T-cell (primary cell): ENCODE data around the gene ZNF486. TPM values are rescaled to one million over a fixed set of nuclear protein-coding genes. Genes with fewer than 3 reads are reported as not detected.
"Not testable (repeated sequence)": the region's sequence is repeated elsewhere in the genome, so short reads cannot be mapped to it uniquely, and the experiment has no call there.

ENCODE experiments used
- ATAC-seq, 4 experiments: fragments of 200-7000 bp in 3 of 4; fragments of 150-1000 bp in 1 of 4; cut with Tn5 transposase; replicated peaks in 1 of 4; 1 replicate in 3 of 4; 2 replicates in 1 of 4; pipeline ENCODE4 v1.10.0; 2021; ENCODE audit warnings: moderate library complexity in 3 of 4, mild to moderate bottlenecking in 2 of 4, moderate number of reproducible peaks in 1 of 4
- CTCF ChIA-PET, 2 donors: fragments of 300-600 bp; sonication (Branson Sonifier 250); formaldehyde crosslinking; loops; one replicate each; lab custom pipeline; 2022; ENCODE audit warnings: antibody characterized with exemption in 2 of 2; lab: Charles Lee
- POLR2A ChIA-PET, 2 donors: fragments of 300-600 bp; sonication (Branson Sonifier 250); formaldehyde crosslinking; loops; one replicate each; lab custom pipeline; 2022; ENCODE audit warnings: antibody characterized with exemption in 2 of 2; lab: Charles Lee
- DNase-seq, 35 experiments: peaks; one replicate each; pipeline versions ENCODE4 v3.0.0 to v3.0.0-alpha.2; 2013 to 2023
- H3K27ac ChIP-seq: one replicate; pipeline ENCODE4 v1.5.1; 2013; ENCODE audit warnings: low read length
- H3K27me3 ChIP-seq, 2 experiments: replicated peaks in 1 of 2; 1 replicate in 1 of 2; 2 replicates in 1 of 2; pipeline versions ENCODE4 v1.6.1 to v1.7.0; 2013; ENCODE audit warnings: low read length in 1 of 2, mixed read lengths in 1 of 2; ENCODE audit not compliant: control insufficient read depth in 2 of 2, insufficient read depth in 2 of 2; ENCODE audit errors: extremely low read depth in 1 of 2
- H3K36me3 ChIP-seq, 2 donors: 1 replicate in 1 of 2; 2 replicates in 1 of 2; pipeline versions ENCODE4 v1.6.1 to v1.7.0; 2013; ENCODE audit warnings: low read length in 1 of 2; ENCODE audit not compliant: control insufficient read depth in 2 of 2, insufficient read depth in 1 of 2; ENCODE audit errors: extremely low read depth in 1 of 2
- H3K4me1 ChIP-seq, 2 experiments: 1 replicate in 1 of 2; 2 replicates in 1 of 2; pipeline versions ENCODE4 v1.6.1 to v1.7.0; 2013; ENCODE audit warnings: low read length in 2 of 2, mixed read lengths in 1 of 2; ENCODE audit not compliant: insufficient read depth in 2 of 2, control insufficient read depth in 1 of 2; ENCODE audit errors: extremely low read depth in 1 of 2
- H3K4me3 ChIP-seq, 2 donors: 1 replicate in 1 of 2; 2 replicates in 1 of 2; pipeline versions ENCODE4 v1.5.1 to v1.7.0; 2013; ENCODE audit warnings: mild to moderate bottlenecking in 2 of 2, low read length in 1 of 2, moderate library complexity in 1 of 2; ENCODE audit not compliant: control insufficient read depth in 1 of 2; ENCODE audit errors: extremely low read depth in 1 of 2
- H3K9me3 ChIP-seq: 2 replicates; pipeline ENCODE4 v1.7.0; 2013
- H3K27ac Mint-ChIP-seq, 2 donors: one replicate each; pipeline ENCODE4 v1.8.0; 2020 to 2021; ENCODE audit warnings: mild to moderate bottlenecking in 2 of 2, mixed read lengths in 2 of 2
- H3K27me3 Mint-ChIP-seq, 2 donors: one replicate each; pipeline ENCODE4 v1.8.0; 2021 to 2022; ENCODE audit warnings: mixed read lengths in 2 of 2
- H3K36me3 Mint-ChIP-seq: one replicate; pipeline ENCODE4 v1.8.0; 2021; ENCODE audit warnings: mixed read lengths
- H3K4me1 Mint-ChIP-seq, 3 donors: one replicate each; pipeline ENCODE4 v1.8.0; 2020 to 2022; ENCODE audit warnings: mixed read lengths in 3 of 3, mild to moderate bottlenecking in 1 of 3
- H3K4me3 Mint-ChIP-seq, 3 donors: one replicate each; pipeline ENCODE4 v1.8.0; 2020 to 2022; ENCODE audit warnings: mild to moderate bottlenecking in 3 of 3, mixed read lengths in 3 of 3, moderate library complexity in 3 of 3
- H3K9me3 Mint-ChIP-seq, 3 donors: one replicate each; pipeline ENCODE4 v1.8.0; 2020 to 2022; ENCODE audit warnings: mixed read lengths in 3 of 3
- WGBS: methylation state at CpG from one replicate; pipeline ENCODE4 v1.1.5; 2013; ENCODE audit warnings: missing lambda C conversion rate; ENCODE audit not compliant: insufficient coverage; 5-methylcytosine and 5-hydroxymethylcytosine counted together
- total RNA-seq, 35 experiments: library from RNA in 6 of 35; stranded (reverse) in 6 of 35; fragments of 120-200 nt in 1 of 35; gene quantifications; one replicate each; pipeline versions ENCODE4 v1.2.1 to v1.2.4 and lab custom pipeline; 2013 to 2026

Gene ZNF486
- total RNA-seq, result 1 to 10 TPM; 5.0 to 8.6 (median 7.6) TPM
- 7.8 TPM for total RNA-seq (2013)
- 3.6 to 27.1 (median 11.7) reads per million in 29 experiments for total RNA-seq (lab: John Stamatoyannopoulos, UW)

DNA sequence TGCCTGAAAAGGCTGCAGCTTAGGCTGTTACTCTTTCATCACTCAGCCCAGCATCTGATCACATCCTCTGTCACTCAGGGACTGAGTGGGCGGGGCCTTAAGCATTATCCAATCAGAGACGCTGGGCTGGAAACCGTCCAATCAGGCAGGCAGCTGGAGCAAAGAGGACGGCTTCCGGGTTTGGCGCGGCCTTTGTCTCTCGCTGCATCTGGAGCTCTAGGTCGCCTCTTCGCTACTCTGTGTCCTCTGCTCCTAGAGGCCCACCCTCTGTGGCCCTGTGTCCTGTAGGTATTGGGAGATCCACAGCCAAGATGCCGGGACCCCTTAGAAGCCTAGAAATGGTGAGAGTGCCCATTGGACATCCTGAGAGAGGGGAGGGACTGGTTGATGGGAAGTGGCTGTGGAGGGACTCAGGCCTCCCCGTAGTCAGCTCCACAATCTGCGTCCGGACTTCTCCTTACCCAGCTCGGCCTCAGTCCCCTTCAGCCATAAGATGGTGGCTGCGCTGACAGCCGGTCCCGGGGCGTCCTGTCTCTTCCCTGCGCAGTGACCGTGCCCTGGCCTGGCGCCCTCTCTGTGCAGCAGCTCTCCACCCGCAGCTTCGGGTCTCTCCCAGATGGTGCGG is at the start of gene ZNF486:
TSS of gene ZNF486 (plus strand) at position 195 of the 625 bp plus-strand sequence. CDS start at position 312, 117 bp downstream.
- ATAC-seq, result peak; percentile 97 to 99 (median 99)
- Histone ChIP-seq H3K27me3 (no peaks in the 10 kb centered on the region), H3K4me3 (peak within 1 kb of the TSS; percentile 73 to 78), H3K9me3 (no peaks in the 10 kb centered on the region), H3K4me1 (peaks cover 2 to 27% of the 10 kb centered on the region in 2 experiments), H3K27ac (peak within 1 kb of the TSS; percentile 58), H3K36me3 (peaks cover 4 to 6% of the 10 kb centered on the region in 2 donors)
- Mint-ChIP-seq H3K4me3 (peak within 1 kb of the TSS; percentile 91 to 96 (median 96)), H3K27me3 (no peaks in the 10 kb centered on the region), H3K36me3 (peaks cover 30% of the 10 kb centered on the region), H3K9me3 (peaks cover 2 to 11% (median 9%) of the 10 kb centered on the region in 3 donors), H3K4me1 (peaks cover 34 to 54% (median 45%) of the 10 kb centered on the region in 3 donors), H3K27ac (peak within 1 kb of the TSS; percentile 84 to 92)
- WGBS, result 9% methylated on average over 24 of the region's 25 CpGs
- ChIA-PET CTCF (interaction anchor here in 1 of 2 donors (1.1 kb wide), 1 partner anchor 70 kb away, joined by 5 read pairs; no protein-coding TSS in a partner anchor), POLR2A (interaction anchor here (0.6 to 1.2 kb wide), 6 partner anchors 8 to 1222 kb away, joined by 3 to 6 read pairs (median 4); partner anchors contain the start of genes ZNF682 (in 1 of the 2) and ZNF90 (in 1 of the 2))
- peak; percentile 81 to 97 (median 91) for DNase-seq

DNA sequence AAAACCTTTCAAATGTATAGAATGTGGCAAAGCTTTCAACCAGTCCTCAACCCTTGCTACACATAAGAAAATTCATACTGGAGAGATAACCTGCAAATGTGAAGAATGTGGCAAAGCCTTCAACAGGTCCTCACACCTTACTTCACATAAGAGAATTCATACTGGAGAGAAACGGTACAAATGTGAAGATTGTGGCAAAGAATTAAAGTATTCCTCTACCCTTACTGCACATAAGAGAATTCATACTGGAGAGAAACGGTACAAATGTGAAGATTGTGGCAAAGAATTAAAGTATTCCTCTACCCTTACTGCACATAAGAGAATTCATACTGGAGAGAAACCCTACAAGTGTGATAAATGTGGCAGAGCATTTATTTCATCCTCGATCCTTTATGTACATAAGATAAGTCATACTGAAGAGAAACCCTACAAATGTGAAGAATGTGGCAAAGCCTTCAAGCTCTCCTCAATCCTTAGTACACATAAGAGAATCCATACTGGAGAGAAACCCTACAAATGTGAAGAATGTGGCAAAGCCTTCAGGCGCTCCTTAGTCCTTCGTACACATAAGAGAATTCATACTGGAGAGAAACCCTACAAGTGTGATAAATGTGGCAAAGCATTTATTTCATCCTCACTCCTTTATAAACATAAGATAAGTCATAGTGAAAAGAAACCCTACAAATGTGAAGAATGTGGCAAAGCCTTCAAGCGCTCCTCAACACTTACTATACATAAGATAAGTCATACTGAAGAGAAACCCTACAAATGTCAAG is 48.8 kb upstream of the ZNF486 start:
- not testable (repeated sequence) for H3K27me3 ChIP-seq
- H3K36me3 Mint-ChIP-seq, result peaks cover 46% of the 10 kb centered on the region
- H3K9me3 ChIP-seq, result peaks cover 17% of the 10 kb centered on the region

DNA sequence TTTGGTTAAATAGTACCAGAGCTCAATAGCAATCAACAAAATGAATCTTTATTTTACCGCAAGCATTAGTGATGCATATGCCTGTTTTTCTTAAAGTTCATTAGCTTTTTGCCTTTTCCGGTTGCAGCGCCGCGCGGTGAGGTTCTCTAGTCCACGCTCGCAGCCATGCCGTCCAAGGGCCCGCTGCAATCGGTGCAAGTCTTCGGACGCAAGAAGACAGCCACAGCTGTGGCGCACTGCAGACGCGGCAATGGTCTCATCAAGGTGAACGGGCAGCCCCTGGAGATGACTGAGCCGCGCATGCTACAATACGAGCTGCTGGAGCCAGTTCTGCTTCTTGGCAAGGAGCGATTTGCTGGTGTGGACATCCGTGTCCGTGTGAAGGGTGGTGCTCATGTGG is 42.1 kb upstream of the ZNF486 start:
- no peak overlapping the region for H3K27ac Mint-ChIP-seq
- 95% methylated on average over 23 of the region's 23 CpGs for WGBS
- no peak overlapping the region for H3K4me3 Mint-ChIP-seq
- Histone ChIP-seq H3K9me3 (peaks cover 6% of the 10 kb centered on the region), H3K4me1 (no peaks in the 10 kb centered on the region), H3K27ac (no peak overlapping the region), H3K36me3 (peaks cover 0 to 3% of the 10 kb centered on the region in 2 donors), H3K27me3 (no peaks in the 10 kb centered on the region), H3K4me3 (no peak overlapping the region)
- no peaks in the 10 kb centered on the region for H3K4me1 Mint-ChIP-seq
- H3K36me3 Mint-ChIP-seq, result peaks cover 32% of the 10 kb centered on the region
- DNase-seq (no peak), ATAC-seq (no peak)
- CTCF ChIA-PET, result interaction anchor here in 1 of 2 donors (0.6 kb wide), 1 partner anchor 925 kb away, joined by 4 read pairs; no protein-coding TSS in a partner anchor
- POLR2A ChIA-PET, result no interaction called here
- H3K27me3 Mint-ChIP-seq, result no peaks in the 10 kb centered on the region
- peaks cover 6 to 40% (median 38%) of the 10 kb centered on the region in 3 donors for H3K9me3 Mint-ChIP-seq

More for the DNA sequence above, 48.8 kb upstream of the ZNF486 start:
- CTCF ChIA-PET, H3K4me3 ChIP-seq, ATAC-seq, H3K36me3 ChIP-seq, H3K27ac ChIP-seq, POLR2A ChIA-PET, H3K4me3 Mint-ChIP-seq, DNase-seq, H3K27me3 Mint-ChIP-seq, H3K4me1 Mint-ChIP-seq, H3K27ac Mint-ChIP-seq, H3K4me1 ChIP-seq: not testable (repeated sequence)
- WGBS, result no CpG with 5 or more reads among the region's 6 CpGs
- peaks cover 7 to 54% (median 41%) of the 10 kb centered on the region in 3 donors for H3K9me3 Mint-ChIP-seq

DNA sequence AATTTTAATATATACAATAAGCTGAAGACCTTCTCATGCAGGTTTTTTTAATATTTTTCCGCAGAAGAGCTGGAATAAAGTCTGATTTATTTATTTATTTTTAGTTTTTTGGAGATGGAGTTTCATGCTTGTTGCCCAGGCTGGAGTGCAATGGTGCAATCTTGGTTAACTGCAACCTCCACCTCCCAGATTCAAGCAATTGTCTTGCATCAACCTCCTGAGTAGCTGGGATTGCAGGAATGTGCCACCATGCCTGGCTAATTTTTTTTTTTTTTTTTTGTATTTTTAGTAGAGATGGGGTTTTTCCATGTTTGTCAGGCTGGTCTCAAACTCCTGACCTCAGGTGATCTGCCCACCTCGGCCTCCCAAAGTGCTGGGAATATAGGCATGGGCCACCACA is 34.1 kb upstream of the ZNF486 start:
- H3K36me3 Mint-ChIP-seq, H3K4me3 ChIP-seq, H3K27ac Mint-ChIP-seq, H3K4me3 Mint-ChIP-seq, H3K9me3 ChIP-seq, POLR2A ChIA-PET, ATAC-seq, H3K27me3 Mint-ChIP-seq, CTCF ChIA-PET, H3K27me3 ChIP-seq, H3K36me3 ChIP-seq, DNase-seq, H3K27ac ChIP-seq, H3K4me1 Mint-ChIP-seq, H3K4me1 ChIP-seq: not testable (repeated sequence)
- WGBS, result no CpG with 5 or more reads among the region's 2 CpGs
- peaks cover 6 to 37% (median 24%) of the 10 kb centered on the region in 3 donors for H3K9me3 Mint-ChIP-seq

DNA sequence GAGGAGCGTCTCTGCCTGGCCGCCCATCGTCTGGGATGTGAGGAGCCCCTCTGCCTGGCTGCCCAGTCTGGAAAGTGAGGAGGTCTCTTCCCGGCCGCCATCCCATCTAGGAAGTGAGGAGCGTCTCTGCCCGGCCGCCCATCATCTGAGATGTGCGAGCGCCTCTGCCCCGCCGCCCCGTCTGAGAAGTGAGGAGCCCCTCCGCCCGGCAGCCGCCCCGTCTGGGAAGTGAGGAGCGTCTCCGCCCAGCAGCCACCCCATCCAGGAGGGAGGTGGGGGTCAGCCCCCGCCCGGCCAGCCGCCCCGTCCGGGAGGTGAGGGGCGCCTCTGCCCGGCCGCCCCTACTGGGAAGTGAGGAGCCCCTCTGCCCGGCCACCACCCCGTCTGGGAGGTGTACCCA is 29.3 kb upstream of the ZNF486 start:
- H3K27me3 Mint-ChIP-seq, H3K27ac Mint-ChIP-seq, ATAC-seq, H3K9me3 ChIP-seq, DNase-seq, H3K4me1 ChIP-seq, H3K27me3 ChIP-seq, H3K4me1 Mint-ChIP-seq, POLR2A ChIA-PET, H3K27ac ChIP-seq, H3K4me3 ChIP-seq, H3K4me3 Mint-ChIP-seq, H3K36me3 Mint-ChIP-seq, CTCF ChIA-PET, H3K36me3 ChIP-seq: not testable (repeated sequence)
- H3K9me3 Mint-ChIP-seq, result peaks cover 6 to 37% (median 21%) of the 10 kb centered on the region in 3 donors
- WGBS, result 100% methylated on average over 2 of the region's 29 CpGs

DNA sequence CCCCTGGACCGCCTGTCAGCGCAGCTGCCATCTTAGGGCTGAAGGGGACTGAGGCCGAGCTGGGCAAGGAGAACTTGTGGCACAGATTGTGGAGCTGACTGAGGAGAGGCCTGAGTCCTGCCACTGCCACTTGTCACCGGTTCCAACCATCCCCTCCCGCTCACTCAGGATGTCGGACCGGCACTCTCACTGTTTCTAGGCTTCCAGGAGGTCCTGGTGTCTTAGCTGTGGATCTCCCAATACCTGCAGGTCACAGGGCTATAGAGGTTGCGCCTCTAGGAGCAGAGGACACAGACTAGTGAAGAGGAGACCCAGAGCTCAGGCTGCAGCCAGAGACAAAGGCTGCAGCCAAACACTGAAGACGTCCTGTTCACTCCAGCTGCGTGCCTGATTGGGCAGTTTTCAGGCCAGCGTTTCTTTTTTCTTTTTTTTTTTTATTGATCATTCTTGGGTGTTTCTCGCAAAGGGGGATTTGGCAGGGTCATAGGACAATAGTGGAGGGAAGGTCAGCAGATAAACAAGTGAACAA is 15.3 kb upstream of the ZNF486 start:
- Mint-ChIP-seq H3K27ac (no peak overlapping the region), H3K4me3 (no peak overlapping the region), H3K9me3 (peaks cover 0 to 9% (median 6%) of the 10 kb centered on the region in 3 donors), H3K4me1 (no peaks in the 10 kb centered on the region), H3K36me3 (no peaks in the 10 kb centered on the region), H3K27me3 (no peaks in the 10 kb centered on the region)
- Histone ChIP-seq H3K9me3 (no peaks in the 10 kb centered on the region), H3K36me3 (no peaks in the 10 kb centered on the region), H3K27ac (no peak overlapping the region), H3K4me3 (no peak overlapping the region), H3K4me1 (no peaks in the 10 kb centered on the region), H3K27me3 (no peaks in the 10 kb centered on the region)
- 93% methylated on average over 8 of the region's 12 CpGs for WGBS
- CTCF ChIA-PET, result no interaction called here
- DNase-seq, result no peak
- ATAC-seq, result no peak
- POLR2A ChIA-PET, result no interaction called here
